Measurements from ENCODE around the gene GP2.

The GP2 gene

GRCh38 chr16:20302389-20302788 lies 24.9 kb downstream of the GP2 start:
- DNase-seq, result no peak

GRCh38 chr16:20301840-20302239 lies 25.5 kb downstream of the GP2 start:
- no peak for DNase-seq

DNA sequence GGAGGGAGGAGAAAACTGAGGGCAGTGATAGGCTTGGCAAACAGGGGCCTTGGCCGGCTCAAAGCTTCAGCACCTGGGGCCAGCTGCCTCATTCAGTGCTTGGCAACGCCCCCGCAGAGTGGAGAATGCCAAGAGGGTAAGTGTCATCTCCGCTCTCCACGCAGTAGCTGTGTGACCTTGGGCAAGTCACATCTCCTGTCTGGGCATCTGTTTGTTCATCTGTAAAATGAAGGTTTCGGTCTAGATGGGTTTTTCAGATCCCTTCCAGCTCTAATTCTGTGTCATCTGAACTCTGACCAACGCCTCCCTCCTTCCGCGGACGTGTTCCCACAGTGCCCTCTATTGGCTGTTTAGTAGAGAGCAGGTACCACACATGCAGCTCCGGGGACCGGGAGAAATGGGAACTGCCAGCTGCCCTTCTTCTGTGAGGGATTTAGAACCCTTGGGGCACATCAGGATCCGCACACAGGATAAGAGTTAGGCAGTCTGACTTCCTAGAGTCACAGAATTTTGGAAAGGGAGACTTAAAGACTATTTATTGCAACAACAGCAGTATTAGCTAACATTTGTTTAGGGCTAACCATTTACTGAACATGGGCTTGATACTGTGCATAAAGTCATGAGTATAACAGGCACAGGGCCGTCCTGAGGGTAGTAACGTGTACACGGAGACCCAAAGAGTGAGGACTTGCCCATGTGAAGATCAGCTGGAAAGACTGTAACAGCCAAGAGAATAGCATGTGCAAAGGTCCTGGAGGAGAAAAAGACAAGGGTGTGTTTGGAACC lies 26.8 kb downstream of the GP2 start:
- peak; percentile 4 to 17 for DNase-seq

GRCh38 chr16:20298452-20298851 lies 28.9 kb downstream of the GP2 start:
- no peak for DNase-seq

GRCh38 chr16:20291208-20292206 lies 35.8 kb downstream of the GP2 start:
- DNase-seq, result no peak

- no peak for DNase-seq
Observed at GRCh38 chr16:20289571-20289970, 37.7 kb downstream of the GP2 start.

DNA sequence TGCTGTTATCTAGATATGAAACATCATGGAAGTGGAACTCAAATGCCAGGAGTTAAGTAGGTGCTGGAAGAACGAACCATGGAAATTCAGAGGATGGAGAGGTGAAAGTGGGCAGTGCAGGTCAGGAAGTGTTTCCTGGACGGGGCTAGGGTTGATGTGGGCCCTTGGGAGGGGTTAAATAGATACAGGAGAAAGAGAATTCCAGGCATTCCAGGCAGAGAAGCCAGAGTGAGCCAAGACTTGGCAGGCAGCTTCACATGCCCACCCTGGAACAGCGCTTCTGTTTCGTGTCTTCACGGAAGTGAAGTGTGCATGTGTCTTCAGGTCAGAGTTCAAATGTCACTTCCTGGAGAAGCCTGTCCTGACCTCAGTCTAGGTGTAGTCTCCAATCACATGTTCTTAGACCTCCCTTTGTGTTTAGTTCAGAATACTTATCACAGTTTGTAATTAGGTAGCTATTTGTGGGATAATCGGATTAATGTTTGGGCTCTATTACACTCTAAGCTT lies 41.3 kb downstream of the GP2 start:
- no peak for DNase-seq

GRCh38 chr16:20280259-20280658 lies 47.1 kb downstream of the GP2 start:
- no peak for DNase-seq

DNA sequence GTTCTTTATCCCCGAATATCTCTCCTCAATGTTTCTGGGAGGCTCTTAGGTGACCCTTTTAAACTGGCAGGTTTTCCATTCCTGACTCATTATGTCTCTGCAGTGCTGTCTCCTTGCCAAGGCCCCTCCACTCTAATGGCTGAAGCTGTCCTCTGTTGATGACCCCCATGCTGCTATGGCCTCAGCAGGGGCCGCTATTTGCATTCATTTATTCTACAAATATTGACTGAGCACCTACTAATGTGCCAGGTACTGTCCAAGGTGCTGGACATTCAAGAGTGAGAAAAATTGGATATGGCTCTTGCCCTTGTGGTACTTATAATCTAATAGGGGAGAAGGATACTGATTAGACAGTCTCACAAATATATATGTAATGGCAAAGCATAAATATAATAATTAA lies 55.4 kb downstream of the GP2 start:
- no peak for DNase-seq

- no peak for DNase-seq
Observed at GRCh38 chr16:20268409-20268808, 58.9 kb downstream of the GP2 start.

DNA sequence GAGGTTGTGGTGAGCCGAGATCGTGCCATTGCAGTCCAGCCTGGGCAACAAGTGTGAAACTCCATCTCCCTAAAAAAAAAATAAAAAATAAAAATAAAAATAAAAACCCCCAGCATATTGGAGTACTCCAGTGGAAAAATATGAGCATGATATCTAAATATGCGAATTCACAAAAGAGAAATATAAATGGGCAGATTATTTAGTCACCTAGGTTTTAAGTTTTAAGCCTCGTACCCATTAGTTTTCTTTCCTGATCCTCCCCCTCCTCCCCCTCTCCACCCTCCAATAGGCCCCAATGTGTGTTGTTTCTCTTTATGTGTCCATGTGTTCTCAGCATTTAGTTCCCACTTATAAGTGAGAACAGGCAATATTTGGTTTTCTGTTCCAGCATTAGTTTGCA lies 62.3 kb downstream of the GP2 start:
- DNase-seq, result no peak

DNA sequence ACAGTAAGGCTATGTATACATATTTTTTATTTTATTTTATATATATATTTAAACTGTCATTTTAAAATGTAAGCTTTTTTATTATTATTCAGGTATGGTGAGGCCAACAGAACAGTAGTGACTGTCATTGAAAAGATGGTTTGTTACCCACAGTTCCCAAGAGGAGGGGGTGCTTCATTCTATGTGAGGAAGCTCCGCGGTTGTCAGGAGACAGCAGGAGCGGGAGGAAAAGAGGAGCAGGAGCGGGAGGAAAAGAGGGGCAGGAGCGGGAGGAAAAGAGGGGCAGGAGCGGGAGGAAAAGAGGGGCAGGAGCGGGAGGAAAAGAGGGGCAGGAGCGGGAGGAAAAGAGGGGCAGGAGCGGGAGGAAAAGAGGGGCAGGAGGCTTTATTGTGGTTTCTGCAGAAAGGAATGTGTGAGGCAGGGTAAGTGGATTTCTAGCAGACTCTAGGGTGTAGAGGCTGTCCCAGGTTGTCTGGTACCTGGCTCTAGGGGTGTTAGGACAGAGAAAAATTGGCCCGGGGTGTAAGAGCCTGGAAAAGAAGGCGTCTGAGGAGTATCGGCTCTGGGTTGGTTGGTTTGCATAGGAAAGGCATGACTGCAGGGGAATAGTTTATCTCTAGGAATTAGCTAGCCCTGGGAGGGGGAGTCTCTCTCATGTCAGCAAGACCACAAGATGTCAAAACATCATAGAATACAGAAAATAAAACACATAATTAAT lies 64.0 kb downstream of the GP2 start:
- no peak for DNase-seq

DNA sequence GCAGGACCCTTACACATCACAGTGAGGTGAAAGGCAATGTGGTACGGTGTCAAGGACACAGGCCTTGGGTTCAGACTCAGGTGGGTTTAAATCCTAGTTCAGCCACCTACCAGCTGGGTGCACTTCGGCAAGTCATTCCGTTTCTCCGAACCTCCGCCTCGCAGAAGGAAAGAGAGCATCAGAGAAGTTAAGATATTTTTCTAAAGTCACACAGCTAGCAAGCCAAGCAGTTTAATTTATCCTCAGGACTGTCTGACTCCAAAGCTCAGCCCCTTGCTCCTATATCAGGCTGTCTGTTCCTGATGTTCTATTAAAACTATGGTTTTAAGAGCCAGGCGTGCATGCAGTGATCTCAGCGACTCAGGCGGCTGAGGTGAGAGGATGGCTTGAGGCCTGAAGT lies 65.1 kb downstream of the GP2 start:
- DNase-seq, result no peak

DNA sequence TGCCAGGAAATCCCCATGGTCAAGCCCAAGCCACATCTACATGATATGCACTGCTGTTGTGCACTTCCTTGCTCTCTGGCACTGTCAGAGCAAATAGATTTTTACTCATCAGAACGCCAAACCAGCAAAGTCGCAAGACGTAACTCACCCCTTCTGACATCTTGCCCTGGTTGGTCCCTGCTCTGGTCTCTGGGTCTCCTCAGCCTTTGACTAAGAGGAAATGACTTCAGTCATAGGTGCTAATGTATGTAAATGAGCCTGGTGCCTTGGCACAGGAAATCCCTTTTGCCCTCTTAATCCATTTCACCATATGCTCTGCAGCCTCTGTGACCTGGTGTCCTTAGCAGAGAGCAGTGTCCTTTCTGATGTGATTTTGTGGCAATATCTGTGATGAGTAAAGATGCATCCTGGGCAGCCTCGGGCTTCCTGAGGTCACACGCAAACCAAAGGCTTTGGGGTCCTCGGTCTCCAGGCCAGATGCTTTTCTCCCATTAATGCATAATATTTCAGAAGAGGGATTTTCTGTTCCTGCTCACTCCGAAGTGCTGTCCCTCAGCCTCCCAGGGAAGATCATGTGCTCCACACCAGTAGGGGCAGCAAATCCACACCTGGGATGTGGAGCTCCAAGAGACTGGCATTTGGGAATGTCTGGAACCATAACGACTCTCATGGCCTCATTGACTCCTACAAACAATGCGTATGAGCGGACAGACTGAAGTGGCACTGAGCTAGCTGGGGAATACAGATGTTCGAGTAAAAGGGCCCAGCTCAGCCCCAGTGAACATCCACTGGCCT lies 66.9 kb downstream of the GP2 start:
- DNase-seq, result no peak
